Calu3 (cell line): ENCODE data around the gene RXFP1. TPM values are rescaled to one million over a fixed set of nuclear protein-coding genes. Genes with fewer than 3 reads are reported as not detected.

Experiments used
- BruUV-seq: library from RNA; stranded (reverse); fragments of 400-500 nt; replicated peaks from 2 replicates; lab custom pipeline; 2021; lab: Mats Ljungman, UMichigan
- CTCF ChIA-PET: fragments of 300-600 bp; sonication (Branson Sonifier 250); formaldehyde crosslinking; loops from one replicate; lab custom pipeline; 2022; ENCODE audit warnings: antibody characterized with exemption; lab: Charles Lee
- DNase-seq: peaks from one replicate; pipeline ENCODE4 v3.0.0; 2022
- H3K27ac Mint-ChIP-seq: one replicate; pipeline ENCODE4 v1.8.0; 2022; ENCODE audit warnings: mixed read lengths; ENCODE audit not compliant: unreplicated experiment
- H3K27me3 Mint-ChIP-seq: one replicate; pipeline ENCODE4 v1.8.0; 2022; ENCODE audit warnings: mixed read lengths; ENCODE audit not compliant: unreplicated experiment
- H3K36me3 Mint-ChIP-seq: one replicate; pipeline ENCODE4 v1.8.0; 2022; ENCODE audit warnings: mild to moderate bottlenecking, moderate library complexity, mixed read lengths; ENCODE audit not compliant: insufficient read depth, unreplicated experiment
- H3K4me1 Mint-ChIP-seq: one replicate; pipeline ENCODE4 v1.8.0; 2022; ENCODE audit warnings: mild to moderate bottlenecking, low read depth, mixed read lengths; ENCODE audit not compliant: unreplicated experiment
- H3K4me3 Mint-ChIP-seq: one replicate; pipeline ENCODE4 v1.8.0; 2022; ENCODE audit warnings: mild to moderate bottlenecking, low read depth, moderate library complexity, mixed read lengths; ENCODE audit not compliant: unreplicated experiment
- H3K9me3 Mint-ChIP-seq: one replicate; pipeline ENCODE4 v1.8.0; 2022; ENCODE audit warnings: low read depth, mixed read lengths; ENCODE audit not compliant: unreplicated experiment
- CTCF ChIP-seq: fragments of 200-600 bp; IDR thresholded peaks from one replicate; pipeline ENCODE4 v1.8.0; 2022; ENCODE audit warnings: antibody characterized with exemption; ENCODE audit not compliant: unreplicated experiment
- intact Hi-C: fragments of 100-400 bp; cut with micrococcal nuclease; formaldehyde crosslinking; loops from one replicate; pipeline ENCODE4 v1.10.0; 2022; ENCODE audit not compliant: unreplicated experiment
- total RNA-seq: library from RNA; stranded (reverse); gene quantifications from 2 replicates; pipeline ENCODE4 v1.2.3, GENCODE V29; 2022

The RXFP1 gene
- total RNA-seq, 1 experiment from 2014 or later, result not detected

- no peak for DNase-seq
- no peak overlapping the region for H3K27ac Mint-ChIP-seq
- no TSS peak for BruUV-seq
- intact Hi-C loops, result loop anchor here (1.0 to 5.0 kb wide), 3 partner anchors 215 to 433 kb away; no protein-coding TSS in a partner anchor
- no peaks in the 10 kb centered on the region for H3K4me1 Mint-ChIP-seq
- no peaks in the 10 kb centered on the region for H3K9me3 Mint-ChIP-seq
- CTCF ChIA-PET, result no interaction called here
- no peaks in the 10 kb centered on the region for H3K36me3 Mint-ChIP-seq
- no peak overlapping the region for H3K4me3 Mint-ChIP-seq
- no peak for TF ChIP-seq CTCF
- no peaks in the 10 kb centered on the region for H3K27me3 Mint-ChIP-seq
Measured at GRCh38 chr4:158625544-158625943, 103.9 kb downstream of the RXFP1 start.

- Mint-ChIP-seq H3K9me3 (no peaks in the 10 kb centered on the region), H3K27ac (no peak overlapping the region), H3K36me3 (no peaks in the 10 kb centered on the region), H3K4me1 (no peaks in the 10 kb centered on the region), H3K27me3 (no peaks in the 10 kb centered on the region), H3K4me3 (no peak overlapping the region)
- no peak for DNase-seq
- no peak for TF ChIP-seq CTCF
- intact Hi-C loops, result no loop called here
- BruUV-seq, result no TSS peak
- CTCF ChIA-PET, result no interaction called here
Measured at GRCh38 chr4:158630893-158631292, 109.2 kb downstream of the RXFP1 start.

- intact Hi-C loops, result no loop called here
- CTCF ChIA-PET, result no interaction called here
- no peaks in the 10 kb centered on the region for H3K36me3 Mint-ChIP-seq
- no peak for DNase-seq
- H3K9me3 Mint-ChIP-seq, result no peaks in the 10 kb centered on the region
- BruUV-seq, result no TSS peak
- no peaks in the 10 kb centered on the region for H3K4me1 Mint-ChIP-seq
- no peak for TF ChIP-seq CTCF
- H3K27ac Mint-ChIP-seq, result no peak overlapping the region
- no peaks in the 10 kb centered on the region for H3K27me3 Mint-ChIP-seq
- no peak overlapping the region for H3K4me3 Mint-ChIP-seq
Measured at GRCh38 chr4:158636619-158637018, 114.9 kb downstream of the RXFP1 start.

- Mint-ChIP-seq H3K4me3 (no peak overlapping the region), H3K9me3 (no peaks in the 10 kb centered on the region), H3K4me1 (no peaks in the 10 kb centered on the region), H3K27ac (no peak overlapping the region), H3K36me3 (no peaks in the 10 kb centered on the region), H3K27me3 (no peaks in the 10 kb centered on the region)
- no peak for DNase-seq
- no TSS peak for BruUV-seq
- no peak for TF ChIP-seq CTCF
- CTCF ChIA-PET, result no interaction called here
- intact Hi-C loops, result no loop called here
Measured at GRCh38 chr4:158644356-158644755, 122.7 kb downstream of the RXFP1 start.

GRCh38 chr4:158644760-158645159 lies 123.1 kb downstream of the RXFP1 start:
- H3K27me3 Mint-ChIP-seq, result no peaks in the 10 kb centered on the region
- no peak overlapping the region for H3K27ac Mint-ChIP-seq
- intact Hi-C loops, result no loop called here
- CTCF ChIA-PET, result no interaction called here
- H3K4me1 Mint-ChIP-seq, result no peaks in the 10 kb centered on the region
- DNase-seq, result no peak
- TF ChIP-seq CTCF, result no peak
- no TSS peak for BruUV-seq
- H3K36me3 Mint-ChIP-seq, result no peaks in the 10 kb centered on the region
- no peak overlapping the region for H3K4me3 Mint-ChIP-seq
- H3K9me3 Mint-ChIP-seq, result no peaks in the 10 kb centered on the region
